Stimulated activated CD4-positive, alpha-beta T cell treated with anti-CD3 and anti-CD28 coated beads, Interleukin-2, amount 100 ng/mL, for 4 hours (primary cell): Measurements from ENCODE around the gene SYPL1.

ENCODE experiments used
- DNase-seq: peaks from one replicate; pipeline ENCODE4 v3.0.0-alpha.2; 2020; ENCODE audit warnings: low read depth

SYPL1 gene

GRCh38 chr7:106092204-106092603, 19.9 kb downstream of the SYPL1 start:
- no peak for DNase-seq

GRCh38 chr7:106089647-106090046, 22.5 kb downstream of the SYPL1 start:
- DNase-seq = no peak

- no peak for DNase-seq
Measured at GRCh38 chr7:106088014-106088413, 24.1 kb downstream of the SYPL1 start.

- no peak for DNase-seq
Measured at GRCh38 chr7:106086062-106086461, 26.1 kb downstream of the SYPL1 start.

- no peak for DNase-seq
Measured at GRCh38 chr7:106085015-106085414, 27.1 kb downstream of the SYPL1 start.

GRCh38 chr7:106083717-106084116, 28.4 kb downstream of the SYPL1 start:
- DNase-seq = no peak

GRCh38 chr7:106082087-106082854, 29.8 kb downstream of the SYPL1 start:
- DNase-seq = no peak

GRCh38 chr7:106080300-106080987, 31.7 kb downstream of the SYPL1 start:
- DNase-seq = no peak

- DNase-seq = no peak
Measured at GRCh38 chr7:106076537-106076936, 35.6 kb downstream of the SYPL1 start.

- no peak for DNase-seq
Measured at GRCh38 chr7:106075937-106076336, 36.2 kb downstream of the SYPL1 start.

GRCh38 chr7:106074257-106074656, 37.9 kb downstream of the SYPL1 start:
- DNase-seq = no peak

- DNase-seq = no peak
Measured at GRCh38 chr7:106073701-106074100, 38.4 kb downstream of the SYPL1 start.

- no peak for DNase-seq
Measured at GRCh38 chr7:106072715-106073091, 39.4 kb downstream of the SYPL1 start.

- DNase-seq = no peak
Measured at GRCh38 chr7:106071999-106072714, 40.0 kb downstream of the SYPL1 start.

GRCh38 chr7:106071356-106071998, 40.6 kb downstream of the SYPL1 start:
- no peak for DNase-seq

- DNase-seq = no peak
Measured at GRCh38 chr7:106070567-106071254, 41.4 kb downstream of the SYPL1 start.

- DNase-seq = no peak
Measured at GRCh38 chr7:106070201-106070551, 41.9 kb downstream of the SYPL1 start.

GRCh38 chr7:106069471-106070200, 42.5 kb downstream of the SYPL1 start:
- DNase-seq = no peak

GRCh38 chr7:106068986-106069385, 43.1 kb downstream of the SYPL1 start:
- DNase-seq = no peak

- DNase-seq = no peak
Measured at GRCh38 chr7:106068538-106068961, 43.6 kb downstream of the SYPL1 start.

- DNase-seq = no peak
Measured at GRCh38 chr7:106067678-106068077, 44.4 kb downstream of the SYPL1 start.
